Liver (tissue), 9 donors: ENCODE data around the gene STRIT1. TPM values are rescaled to one million over a fixed set of nuclear protein-coding genes. Genes with fewer than 3 reads are reported as not detected.

Experiments
- DNase-seq: peaks from one replicate; pipeline ENCODE4 v3.0.0-alpha.2; 2017; ENCODE audit warnings: low spot score
- H3K27ac ChIP-seq, 2 donors: one replicate each; pipeline ENCODE4 v1.7.0; 2013; ENCODE audit warnings: inconsistent platforms in 2 of 2, low read length in 2 of 2, control low read depth in 1 of 2, low read depth in 1 of 2, mild to moderate bottlenecking in 1 of 2
- H3K27me3 ChIP-seq, 4 donors: one replicate each; pipeline versions ENCODE4 v1.6.1 to v1.7.0; 2013; ENCODE audit warnings: low read length in 3 of 4, inconsistent platforms in 1 of 4, mild to moderate bottlenecking in 1 of 4, moderate library complexity in 1 of 4; ENCODE audit not compliant: control insufficient read depth in 4 of 4, insufficient read depth in 4 of 4
- H3K36me3 ChIP-seq, 4 donors: one replicate each; pipeline versions ENCODE4 v1.6.1 to v1.7.0; 2013; ENCODE audit warnings: low read length in 3 of 4, mild to moderate bottlenecking in 3 of 4, low read depth in 1 of 4, moderate library complexity in 1 of 4; ENCODE audit not compliant: control insufficient read depth in 4 of 4, insufficient read depth in 3 of 4
- H3K4me1 ChIP-seq, 4 donors: one replicate each; pipeline versions ENCODE4 v1.6.1 to v1.7.0; 2013; ENCODE audit warnings: low read length in 3 of 4, mild to moderate bottlenecking in 3 of 4, moderate library complexity in 1 of 4; ENCODE audit not compliant: control insufficient read depth in 4 of 4, insufficient read depth in 4 of 4
- H3K4me3 ChIP-seq, 3 donors: one replicate each; pipeline versions ENCODE4 v1.6.1 to v1.7.0; 2013; ENCODE audit warnings: low read length in 3 of 3, control low read depth in 1 of 3, low read depth in 1 of 3, mild to moderate bottlenecking in 1 of 3
- H3K9ac ChIP-seq, 2 donors: one replicate each; pipeline ENCODE4 v1.7.0; 2013; ENCODE audit warnings: low read length in 2 of 2, mild to moderate bottlenecking in 2 of 2, moderate library complexity in 2 of 2, control low read depth in 1 of 2, low read depth in 1 of 2
- H3K9me3 ChIP-seq, 4 donors: one replicate each; pipeline versions ENCODE4 v1.6.1 to v1.7.0; 2013; ENCODE audit warnings: low read length in 3 of 4; ENCODE audit not compliant: control insufficient read depth in 4 of 4
- ATF3 ChIP-seq: IDR thresholded peaks from 2 replicates; pipeline ENCODE4 v1.6.1; 2016; ENCODE audit warnings: antibody characterized with exemption
- CTCF ChIP-seq: fragments of 150-350 bp; IDR thresholded peaks from 2 replicates; pipeline ENCODE4 v1.5.1; 2017; ENCODE audit warnings: improper control_type of control experiment, low read depth, low read length; ENCODE audit not compliant: missing input control
- EGR1 ChIP-seq, 2 donors: IDR thresholded peaks; 2 replicates each; pipeline ENCODE4 v1.6.1; 2016 to 2018; ENCODE audit warnings: antibody characterized with exemption in 2 of 2, low read depth in 2 of 2
- FOXA1 ChIP-seq: IDR thresholded peaks from 2 replicates; pipeline ENCODE4 v1.6.1; 2016; ENCODE audit warnings: antibody characterized with exemption
- FOXA2 ChIP-seq: IDR thresholded peaks from 2 replicates; pipeline ENCODE4 v1.6.1; 2016; ENCODE audit warnings: antibody characterized with exemption
- GABPA ChIP-seq, 2 donors: IDR thresholded peaks in 1 of 2; conservative IDR thresholded peaks in 1 of 2; 2 replicates each; pipeline ENCODE4 v1.6.1; 2016; ENCODE audit warnings: antibody characterized with exemption in 2 of 2, mild to moderate bottlenecking in 1 of 2, moderate library complexity in 1 of 2
- HNF4A ChIP-seq, 2 donors: conservative IDR thresholded peaks; 2 replicates each; pipeline ENCODE4 v1.6.1; 2016; ENCODE audit warnings: antibody characterized with exemption in 2 of 2, mild to moderate bottlenecking in 2 of 2
- JUND ChIP-seq, 2 donors: IDR thresholded peaks; 2 replicates each; pipeline ENCODE4 v1.6.1; 2016; ENCODE audit warnings: antibody characterized with exemption in 2 of 2
- MAX ChIP-seq: IDR thresholded peaks from 2 replicates; pipeline ENCODE4 v1.6.1; 2016; ENCODE audit warnings: antibody characterized with exemption
- NR2F2 ChIP-seq: IDR thresholded peaks from 2 replicates; pipeline ENCODE4 v1.6.1; 2016; ENCODE audit warnings: antibody characterized with exemption
- RAD21 ChIP-seq, 2 donors: IDR thresholded peaks; 2 replicates each; pipeline ENCODE4 v1.6.1; 2016; ENCODE audit warnings: antibody characterized with exemption in 2 of 2, mild to moderate bottlenecking in 2 of 2
- REST ChIP-seq: IDR thresholded peaks from 2 replicates; pipeline ENCODE4 v1.6.1; 2016; ENCODE audit warnings: antibody characterized with exemption, mild to moderate bottlenecking
- RXRA ChIP-seq, 2 donors: IDR thresholded peaks; 2 replicates each; pipeline ENCODE4 v1.6.1; 2017 to 2018; ENCODE audit warnings: antibody characterized with exemption in 2 of 2, mild to moderate bottlenecking in 1 of 2
- SP1 ChIP-seq: IDR thresholded peaks from 2 replicates; pipeline ENCODE4 v1.6.1; 2018; ENCODE audit warnings: antibody characterized with exemption, mild to moderate bottlenecking
- TAF1 ChIP-seq: conservative IDR thresholded peaks from 2 replicates; pipeline ENCODE4 v1.6.1; 2016; ENCODE audit warnings: antibody characterized with exemption, mild to moderate bottlenecking
- ZBTB33 ChIP-seq: IDR thresholded peaks from 2 replicates; pipeline ENCODE4 v1.6.1; 2016; ENCODE audit warnings: antibody characterized with exemption
- WGBS: extraction: QIAGEN DNeasy Blood & Tissue Kit; methylation state at CpG from one replicate; pipeline ENCODE4 v1.1.7; 2013; 5-methylcytosine and 5-hydroxymethylcytosine counted together
- polyA plus RNA-seq, 2 donors: library from polyadenylated mRNA; stranded (reverse) in 1 of 2; unstranded in 1 of 2; fragments of 200-250 nt in 1 of 2; fragments of >200 nt in 1 of 2; fragmentation: Nextera tagmentation in 1 of 2; extraction: Ambion mirVana in 1 of 2; gene quantifications; one replicate each; pipeline versions ENCODE4 v1.2.1 to v1.2.3, GENCODE V29; 2013 to 2015
- total RNA-seq, 2 donors: library from RNA; depleted of rRNA; stranded (reverse); fragments of >200 nt; gene quantifications; one replicate each; pipeline ENCODE4 v1.2.3, GENCODE V29; 2014
- donor health status: healthy.
- donor health status: healthy.
- donor health status: healthy.
- donor health status: healthy.
- donor health status: healthy.

STRIT1 gene
- total and polyA plus RNA-seq, 4 donors: not detected

- Histone ChIP-seq H3K9me3 (no peaks in the 10 kb centered on the region), H3K9ac (no peak overlapping the region), H3K4me3 (no peak overlapping the region), H3K4me1 (peaks cover 0 to 12% (median 4%) of the 10 kb centered on the region in 4 donors), H3K36me3 (no peaks in the 10 kb centered on the region), H3K27me3 (no peaks in the 10 kb centered on the region), H3K27ac (no peak overlapping the region)
- DNase-seq: no peak
- 85% methylated on average over 2 of the region's 2 CpGs for WGBS
- TF ChIP-seq HNF4A (conservative IDR thresholded peaks at IDR 0.05) (no peak), FOXA1 (no peak), TAF1 (no peak), GABPA (IDR thresholded peaks at IDR 0.05 in 1 of 2, conservative IDR thresholded peaks at IDR 0.05 in 1 of 2) (no peak), REST (no peak), ATF3 (no peak), RXRA (IDR thresholded peaks at IDR 0.05) (no peak), SP1 (no peak), EGR1 (IDR thresholded peaks at IDR 0.05; ENCODE audit: low read depth in 2 of 2) (no peak), RAD21 (IDR thresholded peaks at IDR 0.05) (no peak), MAX (no peak), JUND (IDR thresholded peaks at IDR 0.05) (no peak), CTCF (no peak), ZBTB33 (no peak), NR2F2 (no peak), FOXA2 (no peak)
Observed at GRCh38 chr3:155304394-155304793, 10.9 kb upstream of the STRIT1 start.

GRCh38 chr3:155303540-155304097 lies 10.1 kb upstream of the STRIT1 start:
- H3K9ac ChIP-seq: no peak overlapping the region
- H3K27me3 ChIP-seq: no peaks in the 10 kb centered on the region
- H3K9me3 ChIP-seq: no peaks in the 10 kb centered on the region
- peaks cover 0 to 12% (median 4%) of the 10 kb centered on the region in 4 donors for H3K4me1 ChIP-seq
- no peak overlapping the region for H3K4me3 ChIP-seq
- no peak overlapping the region for H3K27ac ChIP-seq
- no peak for DNase-seq
- H3K36me3 ChIP-seq: no peaks in the 10 kb centered on the region
- TF ChIP-seq EGR1 (IDR thresholded peaks at IDR 0.05; ENCODE audit: low read depth in 2 of 2) (no peak), JUND (IDR thresholded peaks at IDR 0.05) (no peak), RAD21 (IDR thresholded peaks at IDR 0.05) (no peak), CTCF (no peak), RXRA (IDR thresholded peaks at IDR 0.05) (no peak), HNF4A (conservative IDR thresholded peaks at IDR 0.05) (no peak), ZBTB33 (no peak), FOXA1 (no peak)
